ENCODE results near the gene TBC1D19. TPM values are rescaled to one million over a fixed set of nuclear protein-coding genes. Genes with fewer than 3 reads are reported as not detected.
"Not testable (repeated sequence)": the region's sequence is repeated elsewhere in the genome, so short reads cannot be mapped to it uniquely, and the experiment has no call there.

The TBC1D19 gene
- total RNA-seq, result 60.7 and 69.9 TPM in 2 replicates
- polyA plus RNA-seq (2012), result 18.1 TPM

GRCh38 chr4:26583865-26584652 lies at the start of gene TBC1D19:
TBC1D19 (plus strand) TSS chr4:26584084; CDS start chr4:26584194, 110 bp downstream.
- peak; percentile 94 for DNase-seq (ENCODE audit: low read depth)

- no peak for DNase-seq (ENCODE audit: low read depth)
These were observed 40.9 kb upstream of the TBC1D19 start for GRCh38 chr4:26542991-26543390.

GRCh38 chr4:26544421-26544820 lies 39.5 kb upstream of the TBC1D19 start:
- no peak for DNase-seq (ENCODE audit: low read depth)

- DNase-seq (ENCODE audit: low read depth), result not testable (repeated sequence)
These were observed 35.5 kb upstream of the TBC1D19 start for GRCh38 chr4:26548379-26548778.

GRCh38 chr4:26557164-26557563 lies 26.7 kb upstream of the TBC1D19 start:
- peak; percentile 99 for DNase-seq (ENCODE audit: low read depth)

GRCh38 chr4:26558166-26558895 lies 25.6 kb upstream of the TBC1D19 start:
- peak; percentile 37 for DNase-seq (ENCODE audit: low read depth)

GRCh38 chr4:26566133-26566532 lies 17.8 kb upstream of the TBC1D19 start:
- DNase-seq (ENCODE audit: low read depth), result no peak

GRCh38 chr4:26568446-26568994 lies 15.4 kb upstream of the TBC1D19 start:
- DNase-seq (ENCODE audit: low read depth), result peak; percentile 73

- DNase-seq (ENCODE audit: low read depth), result no peak
These were observed 13.3 kb upstream of the TBC1D19 start for GRCh38 chr4:26570596-26570995.

GRCh38 chr4:26573389-26573794 lies 10.5 kb upstream of the TBC1D19 start:
- peak; percentile 83 for DNase-seq (ENCODE audit: low read depth)

GRCh38 chr4:26574563-26574962 lies 9.3 kb upstream of the TBC1D19 start:
- no peak for DNase-seq (ENCODE audit: low read depth)

GRCh38 chr4:26576231-26576739 lies 7.6 kb upstream of the TBC1D19 start:
- DNase-seq (ENCODE audit: low read depth), result peak; percentile 64

GRCh38 chr4:26577066-26577465 lies 6.8 kb upstream of the TBC1D19 start:
- DNase-seq (ENCODE audit: low read depth), result no peak

- DNase-seq (ENCODE audit: low read depth), result no peak
These were observed 4.7 kb upstream of the TBC1D19 start for GRCh38 chr4:26579169-26579568.

- not testable (repeated sequence) for DNase-seq (ENCODE audit: low read depth)
These were observed 2.5 kb upstream of the TBC1D19 start for GRCh38 chr4:26581341-26581740.

- DNase-seq (ENCODE audit: low read depth), result no peak
These were observed 383 bp upstream of the TBC1D19 start for GRCh38 chr4:26583538-26583864.

GRCh38 chr4:26584725-26585124 lies 841 bp downstream of the TBC1D19 start:
- no peak for DNase-seq (ENCODE audit: low read depth)

- DNase-seq (ENCODE audit: low read depth), result no peak
These were observed 5.8 kb downstream of the TBC1D19 start for GRCh38 chr4:26589705-26590104.

- no peak for DNase-seq (ENCODE audit: low read depth)
These were observed 6.8 kb downstream of the TBC1D19 start for GRCh38 chr4:26590639-26591038.

- DNase-seq (ENCODE audit: low read depth), result not testable (repeated sequence)
These were observed 9.7 kb downstream of the TBC1D19 start for GRCh38 chr4:26593557-26593956.

- no peak for DNase-seq (ENCODE audit: low read depth)
These were observed 10.5 kb downstream of the TBC1D19 start for GRCh38 chr4:26594371-26594770.

- no peak for DNase-seq (ENCODE audit: low read depth)
These were observed 10.9 kb downstream of the TBC1D19 start for GRCh38 chr4:26594778-26595177.
